ENCODE results near the gene GOLGA7B.

GOLGA7B gene

DNA sequence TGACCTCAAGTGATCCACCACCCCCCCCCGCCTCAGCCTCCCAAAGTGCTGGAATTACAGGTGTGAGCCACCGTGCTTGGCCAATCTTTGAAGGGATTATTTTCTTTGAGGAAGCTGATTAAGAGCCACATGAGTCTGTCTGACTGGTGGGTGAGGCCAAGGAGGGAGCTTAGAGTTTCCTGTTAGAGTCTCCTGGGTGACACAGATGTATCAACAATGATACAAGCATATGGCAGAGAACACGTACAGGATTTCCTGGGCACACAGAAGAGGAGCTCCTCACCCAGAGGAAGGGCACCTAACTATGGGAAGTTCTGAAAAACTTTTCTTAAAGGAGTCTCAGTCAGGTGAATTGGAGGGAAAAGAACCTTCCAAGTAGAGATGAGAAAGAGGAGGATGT, 69.4 kb downstream of the GOLGA7B start:
- DNase-seq (ENCODE audit: low read depth in 2 of 3, low spot score in 2 of 3): no peak

DNA sequence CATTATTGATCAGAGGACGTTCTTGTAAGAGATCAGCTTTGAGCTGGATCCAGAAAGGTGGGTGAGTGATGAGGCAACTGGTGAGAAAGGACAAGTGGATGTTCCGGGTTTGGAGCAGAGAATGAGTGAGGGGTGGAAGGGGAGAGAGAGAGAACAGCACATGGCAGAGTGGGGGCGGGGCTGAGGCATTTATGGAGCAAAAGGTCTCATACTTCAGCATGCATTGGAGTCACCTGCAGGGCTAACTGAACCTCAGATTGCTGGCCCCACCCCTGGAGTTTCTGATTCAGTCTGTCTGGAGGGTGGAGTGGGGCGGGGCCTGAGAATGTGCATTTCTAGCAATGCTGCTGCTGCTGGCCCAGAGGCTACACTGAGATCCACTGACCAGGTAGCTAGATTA, 71.2 kb downstream of the GOLGA7B start:
- DNase-seq (ENCODE audit: low read depth in 2 of 3, low spot score in 2 of 3): no peak
